HG02798 (cell line): ENCODE data around the gene NCOA3.
A peak's percentile ranks its signal among the peaks of the same experiment; 100 is the strongest.
"Not testable (repeated sequence)": the region's sequence is repeated elsewhere in the genome, so short reads cannot be mapped to it uniquely, and the experiment has no call there.

Experiments used
- ATAC-seq: cut with Tn5 transposase; IDR thresholded peaks from one replicate; pipeline ENCODE4 v1.9.1; 2021; ENCODE audit warnings: mild to moderate bottlenecking; ENCODE audit not compliant: unreplicated experiment, poor library complexity

NCOA3 gene

DNA sequence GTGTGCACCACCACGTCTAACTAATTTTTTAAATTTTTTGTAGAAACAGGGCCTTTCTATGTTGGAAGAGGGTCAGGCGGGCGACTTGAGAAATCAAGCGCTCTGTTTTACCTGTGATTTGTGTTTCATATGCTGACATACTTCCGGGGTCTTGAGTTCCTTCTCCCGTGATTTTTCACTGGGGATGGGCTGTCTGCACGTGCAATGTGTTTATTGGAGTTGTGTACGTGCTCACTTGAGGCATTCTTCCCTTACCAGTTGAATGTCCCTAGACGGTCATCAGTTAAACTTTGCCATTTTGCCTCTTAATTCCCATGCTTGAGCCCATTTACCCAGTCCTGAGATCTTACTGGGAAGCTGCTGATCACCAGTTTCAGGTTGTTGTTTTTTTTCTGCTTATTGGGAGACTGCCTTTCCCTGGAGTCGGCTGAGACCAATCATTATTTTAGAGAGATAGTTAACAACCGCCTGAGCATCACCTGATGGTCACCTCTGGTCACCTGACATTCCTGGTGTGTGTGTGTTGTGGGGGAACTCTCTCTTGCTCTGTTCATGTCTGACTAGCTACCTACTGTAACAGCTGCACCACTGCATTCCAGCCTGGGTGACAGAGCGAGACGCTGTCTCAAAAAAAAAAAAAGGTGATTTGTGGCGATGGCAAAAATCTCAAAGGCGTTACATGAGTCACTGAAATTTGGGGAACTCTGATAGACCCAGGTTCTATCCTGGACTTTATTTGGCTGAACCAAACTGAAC is 34.8 kb upstream of the NCOA3 start:
- ATAC-seq, result no peak

DNA sequence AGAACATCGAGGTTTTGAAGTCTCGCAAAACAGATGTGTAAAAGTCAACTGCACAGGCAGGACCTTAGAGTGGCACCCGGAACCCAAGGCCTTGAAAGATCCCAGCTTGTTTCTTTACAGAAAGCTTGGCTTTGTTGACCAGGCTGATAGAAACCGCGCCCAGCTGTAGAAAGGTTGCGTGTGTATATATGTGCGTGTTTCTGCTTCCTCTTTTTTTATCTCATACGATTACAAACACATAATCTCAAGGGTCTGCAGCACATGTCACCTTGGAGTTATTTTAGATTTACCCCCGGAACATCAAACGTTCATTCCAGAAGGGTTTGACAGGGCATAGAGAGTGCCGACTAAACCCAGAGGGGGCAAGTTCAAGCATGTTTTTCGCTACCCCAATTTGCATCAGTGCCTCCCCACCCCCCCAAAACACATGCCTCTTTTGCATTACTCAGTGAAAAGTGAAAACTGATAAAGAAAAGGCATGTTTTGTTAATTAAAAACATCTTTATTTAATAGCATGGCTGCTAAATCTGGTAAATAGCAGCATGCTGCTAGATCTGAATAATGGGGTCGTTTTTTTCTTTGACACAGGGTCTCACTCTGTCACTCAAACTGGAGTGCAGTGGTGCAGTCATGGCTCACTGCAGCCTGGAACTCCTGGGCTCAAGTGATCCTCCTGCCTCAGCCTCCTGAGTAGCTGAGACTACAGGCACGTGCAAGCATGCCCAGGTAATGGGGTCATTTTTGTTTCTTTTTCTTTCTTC is 33.2 kb upstream of the NCOA3 start:
- ATAC-seq, result peak; percentile 69

- ATAC-seq, result no peak
Observed at GRCh38 chr20:47475419-47476044, 26.2 kb upstream of the NCOA3 start.

DNA sequence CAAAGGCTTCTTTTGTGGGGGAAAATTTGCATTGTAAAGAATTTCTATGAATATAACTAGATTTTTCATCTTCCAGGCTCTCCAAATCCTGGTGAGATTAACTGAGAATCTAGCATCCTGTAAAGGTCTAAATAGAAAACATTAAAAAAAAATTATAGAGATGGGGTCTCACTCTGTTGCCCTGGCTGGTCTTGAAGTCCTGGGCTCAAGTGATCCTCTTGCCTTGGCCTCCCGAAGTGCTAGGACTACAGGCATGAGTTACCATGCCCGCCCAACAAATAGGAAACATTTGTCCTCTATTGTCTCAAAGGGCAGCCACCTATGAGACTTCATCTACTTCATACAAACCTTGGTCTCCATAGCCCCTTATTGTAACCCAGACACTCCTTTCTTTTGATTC is 25.2 kb upstream of the NCOA3 start:
- ATAC-seq, result no peak

DNA sequence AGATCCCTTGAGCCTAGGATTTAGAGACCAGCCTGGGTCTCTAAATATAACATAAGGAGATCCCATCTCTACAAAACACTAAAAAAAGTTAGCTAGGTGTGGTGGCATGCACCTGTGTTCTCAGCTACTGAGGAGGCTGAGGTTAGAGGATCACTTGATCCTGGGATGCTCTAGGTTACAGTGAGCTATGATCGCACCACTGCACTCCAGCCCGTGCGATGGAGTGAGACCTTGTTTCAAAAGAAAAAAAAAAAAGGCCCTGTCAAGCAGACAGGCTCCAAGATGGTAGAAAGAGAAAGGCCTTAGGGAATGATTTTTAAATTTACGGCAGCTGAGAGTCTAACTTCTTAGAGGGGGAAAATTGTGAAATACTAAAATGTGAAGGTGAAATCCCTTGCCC is 22.6 kb upstream of the NCOA3 start:
- ATAC-seq, result no peak

- ATAC-seq, result no peak
Observed at GRCh38 chr20:47479506-47479905, 22.2 kb upstream of the NCOA3 start.

DNA sequence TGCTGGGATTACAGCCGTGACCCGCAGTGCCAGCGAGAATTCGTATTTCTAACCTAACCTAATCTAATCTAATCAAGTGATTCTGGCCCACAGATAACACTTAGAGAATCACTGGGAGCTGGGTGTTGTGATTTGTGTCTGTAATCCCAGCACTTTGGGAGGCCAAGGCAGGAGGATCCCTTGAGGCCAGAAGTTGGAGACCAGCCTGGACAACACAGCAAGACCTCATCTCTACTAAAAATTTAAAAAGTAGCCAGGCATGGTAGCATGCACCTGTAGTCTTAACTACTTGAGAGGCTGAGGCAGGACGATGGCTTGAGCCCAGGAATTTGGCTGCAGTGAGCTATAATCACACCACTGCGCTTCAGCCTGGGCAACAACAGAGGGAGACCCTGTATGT is 21.4 kb upstream of the NCOA3 start:
- no peak for ATAC-seq

GRCh38 chr20:47480705-47481104 is 21.0 kb upstream of the NCOA3 start:
- ATAC-seq, result no peak

DNA sequence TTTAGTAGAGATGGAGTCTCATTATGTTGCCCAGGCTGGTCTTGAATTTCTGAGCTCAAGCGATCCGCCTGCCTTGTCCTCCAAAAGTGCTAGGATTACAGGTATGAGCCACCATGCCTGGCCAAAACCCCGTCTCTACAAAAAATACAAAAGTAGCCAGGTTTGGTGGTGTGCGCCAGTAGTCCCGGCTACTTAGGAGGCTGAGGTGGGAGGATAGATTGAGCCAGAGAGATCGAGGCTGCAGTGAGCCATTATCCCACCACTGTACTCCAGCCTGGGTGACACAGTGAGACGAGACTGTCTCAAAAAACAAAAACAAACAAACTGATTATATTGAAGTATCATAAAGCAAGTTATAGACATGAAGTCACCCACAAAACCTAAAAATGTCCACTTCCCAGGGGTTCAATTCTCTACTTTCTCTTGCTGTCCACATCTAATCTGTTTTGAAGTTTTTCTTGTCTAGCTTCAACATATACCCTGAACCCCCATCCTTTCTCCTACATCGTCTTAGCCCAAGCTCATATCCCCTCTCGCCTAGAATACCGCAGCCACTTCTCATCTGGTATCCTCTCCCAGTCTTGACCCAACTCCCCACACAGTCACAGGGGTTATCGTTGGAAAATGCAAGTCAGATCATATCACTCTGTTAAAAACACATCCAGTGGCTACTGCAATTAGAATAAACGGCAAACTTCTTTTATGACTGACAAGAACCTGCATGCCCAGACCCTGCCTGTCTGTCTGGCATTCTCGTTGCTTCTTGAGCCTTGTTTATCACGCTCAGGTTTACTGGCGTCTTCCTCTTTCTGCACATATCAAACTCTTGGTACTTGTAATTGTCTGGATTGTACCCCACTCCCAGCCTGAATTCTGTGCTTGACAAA is 20.1 kb upstream of the NCOA3 start:
- ATAC-seq, result no peak

- ATAC-seq, result no peak
Observed at GRCh38 chr20:47482705-47483104, 19.0 kb upstream of the NCOA3 start.

GRCh38 chr20:47484303-47484702 is 17.4 kb upstream of the NCOA3 start:
- ATAC-seq, result no peak

GRCh38 chr20:47487175-47487917 is 14.3 kb upstream of the NCOA3 start:
- peak; percentile 79 for ATAC-seq

DNA sequence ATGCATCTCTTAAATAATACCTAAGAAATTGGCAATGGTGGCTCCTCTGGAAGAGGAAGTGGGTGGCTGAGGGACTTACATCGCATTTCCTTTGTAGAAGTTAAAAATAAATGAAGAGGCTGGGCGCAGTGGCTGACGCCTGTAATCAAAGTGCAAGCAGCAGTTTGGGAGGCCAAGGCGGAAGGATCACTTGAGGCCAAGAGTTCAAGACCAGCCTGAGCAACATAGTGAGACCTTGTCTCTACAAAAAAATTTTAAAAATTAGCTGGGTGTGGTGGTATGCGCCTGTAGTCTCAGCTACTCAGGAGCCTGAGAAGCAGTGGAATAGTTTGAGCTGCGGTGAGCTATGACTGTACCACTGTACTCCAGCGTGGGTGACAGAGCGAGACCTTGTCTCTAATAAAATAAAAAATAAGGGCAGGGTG is 12.2 kb upstream of the NCOA3 start:
- no peak for ATAC-seq

GRCh38 chr20:47490795-47491194 is 10.9 kb upstream of the NCOA3 start:
- no peak for ATAC-seq

GRCh38 chr20:47492284-47492683 is 9.4 kb upstream of the NCOA3 start:
- ATAC-seq, result no peak

- no peak for ATAC-seq
Observed at GRCh38 chr20:47493175-47493962, 8.3 kb upstream of the NCOA3 start.

DNA sequence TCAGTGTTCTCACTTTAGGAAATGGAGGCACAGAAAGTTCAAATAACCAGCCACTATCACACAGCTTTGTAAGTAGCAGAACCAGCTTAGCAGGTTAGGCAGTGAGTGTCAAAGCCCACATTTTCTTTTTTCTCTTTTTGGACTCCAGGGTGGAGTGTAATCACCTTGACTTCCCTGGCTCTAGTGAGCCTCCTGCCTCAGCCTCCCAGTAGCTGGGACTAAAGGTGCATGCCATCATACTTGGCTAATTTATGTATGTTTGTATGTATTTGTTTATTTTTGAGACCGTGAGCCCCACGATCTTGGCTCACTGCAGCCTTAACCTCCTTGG is 7.8 kb upstream of the NCOA3 start:
- no peak for ATAC-seq

DNA sequence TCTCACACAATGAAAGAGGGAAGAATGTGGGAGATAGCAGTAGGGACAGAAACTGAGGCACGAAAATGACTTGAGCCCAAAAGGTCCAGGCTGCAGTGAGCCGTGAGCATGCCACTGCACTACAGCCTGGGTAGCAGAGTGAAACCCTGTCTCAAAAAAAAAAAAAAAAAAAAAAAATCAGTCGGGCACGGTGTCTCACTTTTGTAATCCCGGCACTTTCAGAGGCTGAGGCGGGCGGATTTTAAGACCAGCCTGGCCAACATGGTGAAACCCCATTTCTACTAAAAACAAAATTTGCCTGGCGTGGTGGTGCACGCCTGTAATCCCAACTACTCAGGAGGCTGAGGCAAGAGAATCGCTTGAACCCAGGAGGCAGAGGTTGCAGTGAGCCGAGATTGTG is 7.1 kb upstream of the NCOA3 start:
- not testable (repeated sequence) for ATAC-seq

DNA sequence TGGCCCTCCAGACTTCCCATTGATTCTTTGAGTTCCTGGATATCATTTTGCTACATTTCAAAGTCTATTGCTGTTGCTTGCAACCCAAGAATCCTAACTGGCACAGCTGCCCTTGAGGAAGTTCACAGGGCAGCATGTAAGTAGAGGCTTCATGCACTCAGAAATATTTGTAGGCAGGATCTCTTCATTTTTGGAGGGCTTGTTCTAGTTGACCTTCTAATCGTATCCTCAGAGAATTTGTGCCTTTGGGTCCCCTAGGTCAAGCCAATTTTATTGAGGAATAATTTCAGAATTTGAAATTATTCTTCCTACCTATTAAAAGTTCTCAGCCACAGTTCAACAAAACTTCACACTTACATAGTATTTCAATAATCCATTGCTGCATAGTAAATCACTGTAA is 5.6 kb upstream of the NCOA3 start:
- no peak for ATAC-seq
